ENCODE measurements around the gene DYNLT2.

DYNLT2 gene

DNA sequence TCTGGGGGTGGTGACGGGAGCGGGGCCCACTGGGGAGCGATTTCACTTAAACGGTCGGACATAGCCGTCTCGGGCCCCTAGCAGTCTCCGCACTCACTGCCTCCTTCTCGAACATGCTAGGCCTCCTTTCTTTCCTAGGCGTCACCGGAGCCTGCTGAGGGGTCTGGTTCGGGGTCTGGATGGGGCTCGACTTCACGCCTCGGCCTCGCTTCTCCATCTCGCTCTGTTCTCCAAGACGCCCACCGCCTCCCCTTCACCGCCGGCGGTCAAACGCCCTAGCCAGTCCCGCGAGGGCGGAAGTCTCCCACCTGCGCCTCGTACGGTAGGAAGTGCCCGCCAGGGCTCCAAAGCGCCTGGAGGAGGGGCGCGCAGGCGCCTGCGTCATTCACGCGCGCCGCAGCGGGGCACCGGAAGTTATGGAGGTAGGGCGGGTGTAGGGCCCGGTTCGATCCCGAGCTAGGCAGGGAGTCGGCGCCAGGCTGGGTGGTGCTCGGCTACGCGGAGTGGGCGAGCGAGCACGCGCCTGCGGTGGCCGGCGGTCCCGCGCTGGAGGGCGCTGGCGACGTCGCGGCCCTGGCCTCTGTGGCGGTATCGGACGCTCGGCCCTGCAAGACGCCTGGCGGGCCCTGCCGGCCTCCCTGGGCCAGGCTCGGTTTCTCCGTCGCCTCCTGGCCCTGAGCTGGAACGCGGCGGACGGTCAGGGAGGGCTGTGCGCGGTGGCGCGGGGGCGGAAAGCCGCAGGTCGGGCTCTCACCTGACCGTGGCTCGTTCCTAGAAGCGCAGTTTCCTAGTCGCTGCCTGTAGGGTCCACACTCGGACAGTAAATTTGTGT is at the start of gene DYNLT2, which contains the start of gene ERMARD:
Gene DYNLT2, minus strand, starts transcription at position 331 of the 832 bp plus-strand sequence. Its CDS starts 114 bp downstream, at position 217.
Gene ERMARD, plus strand, starts transcription at position 381 of the 832 bp plus-strand sequence. Its CDS starts 36 bp downstream, at position 417.
- peak; percentile 82 for DNase-seq (ENCODE audit: low read depth)
- TF ChIP-seq, protein P1, sequence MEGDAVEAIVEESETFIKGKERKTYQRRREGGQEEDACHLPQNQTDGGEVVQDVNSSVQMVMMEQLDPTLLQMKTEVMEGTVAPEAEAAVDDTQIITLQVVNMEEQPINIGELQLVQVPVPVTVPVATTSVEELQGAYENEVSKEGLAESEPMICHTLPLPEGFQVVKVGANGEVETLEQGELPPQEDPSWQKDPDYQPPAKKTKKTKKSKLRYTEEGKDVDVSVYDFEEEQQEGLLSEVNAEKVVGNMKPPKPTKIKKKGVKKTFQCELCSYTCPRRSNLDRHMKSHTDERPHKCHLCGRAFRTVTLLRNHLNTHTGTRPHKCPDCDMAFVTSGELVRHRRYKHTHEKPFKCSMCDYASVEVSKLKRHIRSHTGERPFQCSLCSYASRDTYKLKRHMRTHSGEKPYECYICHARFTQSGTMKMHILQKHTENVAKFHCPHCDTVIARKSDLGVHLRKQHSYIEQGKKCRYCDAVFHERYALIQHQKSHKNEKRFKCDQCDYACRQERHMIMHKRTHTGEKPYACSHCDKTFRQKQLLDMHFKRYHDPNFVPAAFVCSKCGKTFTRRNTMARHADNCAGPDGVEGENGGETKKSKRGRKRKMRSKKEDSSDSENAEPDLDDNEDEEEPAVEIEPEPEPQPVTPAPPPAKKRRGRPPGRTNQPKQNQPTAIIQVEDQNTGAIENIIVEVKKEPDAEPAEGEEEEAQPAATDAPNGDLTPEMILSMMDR (IDR thresholded peaks at IDR 0.05; ENCODE audit: low read depth, low read length, missing control alignments) = no peak
- in situ Hi-C loops (cut with HindIII; ENCODE audit: low sequenced_read_pairs) = no loop called here
- peak within 1 kb of the TSS; percentile 81 for H3K4me3 ChIP-seq (ENCODE audit: low read depth, low read length)

- in situ Hi-C loops (cut with HindIII; ENCODE audit: low sequenced_read_pairs) = no loop called here
- no peak for DNase-seq (ENCODE audit: low read depth)
- H3K4me3 ChIP-seq (ENCODE audit: low read depth, low read length) = no peak overlapping the region
- TF ChIP-seq, protein P1 (IDR thresholded peaks at IDR 0.05; ENCODE audit: low read depth, low read length, missing control alignments) = no peak
Measured at GRCh38 chr6:169800668-169801395, 49.5 kb upstream of the DYNLT2 start.

DNA sequence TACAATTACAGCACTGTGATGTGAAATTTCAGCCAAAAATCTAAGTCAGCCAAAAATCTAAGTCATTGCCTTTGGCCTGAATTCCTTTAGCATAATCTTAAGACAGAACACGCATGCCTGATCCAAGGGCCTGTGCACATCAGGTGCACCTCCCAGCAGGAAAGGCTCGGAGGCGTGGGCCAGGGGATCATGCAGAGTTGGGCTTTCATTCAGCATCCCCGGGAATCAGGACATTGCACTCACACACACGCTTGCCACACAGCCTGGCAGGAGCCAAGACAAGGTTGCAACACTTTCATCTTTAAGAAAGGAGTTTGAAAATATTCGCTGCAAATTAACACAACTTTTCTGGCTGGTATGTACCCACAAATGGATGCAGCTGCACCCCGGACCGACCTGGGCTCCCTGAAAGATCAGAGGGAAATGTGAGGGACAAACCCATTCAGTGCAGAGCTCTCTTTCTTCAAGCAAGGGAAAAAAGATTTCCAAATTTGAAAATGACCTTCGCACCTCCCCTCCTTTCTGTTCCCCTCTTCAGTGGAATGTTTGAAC is 48.8 kb upstream of the DYNLT2 start:
- TF ChIP-seq, protein P1 (IDR thresholded peaks at IDR 0.05; ENCODE audit: low read depth, low read length, missing control alignments) = no peak
- DNase-seq (ENCODE audit: low read depth) = no peak
- H3K4me3 ChIP-seq (ENCODE audit: low read depth, low read length) = no peak overlapping the region
- in situ Hi-C loops (cut with HindIII; ENCODE audit: low sequenced_read_pairs) = no loop called here

- DNase-seq (ENCODE audit: low read depth) = no peak
- TF ChIP-seq, protein P1 (IDR thresholded peaks at IDR 0.05; ENCODE audit: low read depth, low read length, missing control alignments) = no peak
- in situ Hi-C loops (cut with HindIII; ENCODE audit: low sequenced_read_pairs) = no loop called here
- H3K4me3 ChIP-seq (ENCODE audit: low read depth, low read length) = no peak overlapping the region
Measured at GRCh38 chr6:169799474-169799926, 48.1 kb upstream of the DYNLT2 start.

GRCh38 chr6:169798764-169799473 is 47.5 kb upstream of the DYNLT2 start:
- TF ChIP-seq, protein P1 (IDR thresholded peaks at IDR 0.05; ENCODE audit: low read depth, low read length, missing control alignments) = no peak
- no peak overlapping the region for H3K4me3 ChIP-seq (ENCODE audit: low read depth, low read length)
- DNase-seq (ENCODE audit: low read depth) = no peak
- in situ Hi-C loops (cut with HindIII; ENCODE audit: low sequenced_read_pairs) = no loop called here

DNA sequence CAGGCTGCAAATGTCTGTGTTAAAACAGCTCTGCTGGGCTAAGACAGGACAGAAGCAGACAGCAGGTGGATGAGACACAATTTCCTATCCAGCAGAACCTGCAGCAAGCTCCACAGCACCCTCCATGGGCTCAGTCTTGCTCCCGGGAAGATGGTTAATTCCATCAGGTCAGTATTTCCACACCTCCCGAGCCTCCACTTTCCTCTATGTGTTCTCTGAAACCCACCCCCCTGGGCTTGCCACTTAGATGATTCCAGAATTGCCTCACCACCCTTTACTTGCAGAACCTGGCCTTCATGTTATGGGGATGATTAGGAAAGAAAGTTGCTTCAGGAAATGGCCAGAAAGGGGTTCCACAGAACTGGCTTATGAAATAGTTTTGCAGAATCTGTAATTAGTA is 43.8 kb upstream of the DYNLT2 start:
- in situ Hi-C loops (cut with HindIII; ENCODE audit: low sequenced_read_pairs) = no loop called here
- TF ChIP-seq, protein P1 (IDR thresholded peaks at IDR 0.05; ENCODE audit: low read depth, low read length, missing control alignments) = no peak
- H3K4me3 ChIP-seq (ENCODE audit: low read depth, low read length) = no peak overlapping the region
- DNase-seq (ENCODE audit: low read depth) = no peak

All from astrocyte of the cerebellum (primary cell).